ENCODE data around the gene PRKCZ.

Gene PRKCZ

DNA sequence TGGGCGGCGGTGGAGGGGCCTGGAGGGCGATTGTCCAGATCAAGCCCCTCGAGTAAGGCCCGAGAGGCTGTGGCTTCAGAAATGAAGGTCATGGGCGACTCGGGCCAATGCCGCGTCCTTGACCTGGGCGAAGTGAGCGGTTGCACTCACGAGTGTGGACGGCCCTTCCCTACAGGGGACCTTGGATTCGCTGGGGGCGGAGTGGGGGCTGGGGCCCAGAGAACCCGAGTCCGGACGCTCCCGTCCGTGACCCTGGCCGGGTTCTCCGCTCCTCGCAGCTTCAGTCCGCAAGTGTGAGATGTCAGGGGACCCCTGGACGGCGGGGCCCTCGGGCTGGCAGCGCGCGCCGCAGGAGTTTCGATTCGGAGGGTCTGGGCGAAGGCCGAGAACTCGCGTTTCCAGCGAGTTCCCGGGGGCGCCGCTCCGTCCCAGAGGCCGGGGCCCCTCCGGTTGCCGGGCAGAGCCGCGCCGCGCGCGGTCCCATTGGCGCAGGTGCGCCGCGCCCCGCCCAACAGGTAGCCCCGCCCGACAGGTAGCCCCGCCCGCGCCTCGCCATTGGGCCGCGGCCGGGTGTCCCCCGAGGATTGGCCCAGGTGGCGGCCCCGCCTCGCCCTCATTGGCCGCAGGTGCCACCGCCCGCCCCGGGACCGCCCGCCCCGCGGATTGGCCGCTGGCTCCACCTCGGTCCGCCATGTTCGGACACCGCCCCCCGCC is at the start of gene PRKCZ:
TSS of gene PRKCZ (plus strand) at position 694 of the 714 bp plus-strand sequence. CDS start 220 bp downstream, outside the sequence.
- no peak for DNase-seq (ENCODE audit: low spot score)

GRCh38 chr1:2000432-2000831 is 49.8 kb upstream of the PRKCZ start:
- no peak for DNase-seq (ENCODE audit: low spot score)

GRCh38 chr1:2000850-2001249 is 49.4 kb upstream of the PRKCZ start:
- no peak for DNase-seq (ENCODE audit: low spot score)

GRCh38 chr1:2001773-2002411 is 48.3 kb upstream of the PRKCZ start:
- DNase-seq (ENCODE audit: low spot score) = no peak

DNA sequence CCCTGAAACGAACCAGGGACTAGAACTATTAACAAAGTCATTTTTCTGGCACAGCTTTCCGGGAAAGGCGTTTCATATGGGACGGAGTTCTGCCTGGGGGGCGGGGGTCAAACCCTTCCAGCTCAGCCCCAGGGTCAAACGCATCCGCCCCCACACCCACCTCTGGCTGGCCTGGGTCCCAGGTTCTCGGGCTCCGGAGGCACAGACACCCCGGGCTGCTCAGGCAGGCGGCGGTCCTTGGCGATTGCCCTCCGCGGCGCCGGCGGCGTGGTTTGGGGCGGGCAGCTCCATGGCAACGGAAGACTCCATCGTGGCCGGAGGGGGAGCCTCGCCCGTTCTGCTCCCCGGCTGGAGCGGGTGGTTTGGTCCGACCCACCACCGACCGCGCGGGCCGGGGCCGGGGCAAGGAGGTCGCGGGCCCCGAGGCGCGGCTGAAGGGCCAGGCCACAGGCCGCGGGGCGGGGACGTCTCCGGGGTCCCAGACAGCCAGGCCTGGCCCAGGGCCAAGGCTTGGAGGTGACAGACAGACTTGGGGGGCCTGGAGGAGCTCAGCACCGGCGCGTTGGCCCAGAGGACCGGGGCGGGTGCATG is 46.6 kb upstream of the PRKCZ start, which contains the start of gene CFAP74:
TSS of gene CFAP74 (minus strand) at position 246 of the 591 bp plus-strand sequence. CDS start 12,830 bp downstream, outside the sequence.
- no peak for DNase-seq (ENCODE audit: low spot score)

DNA sequence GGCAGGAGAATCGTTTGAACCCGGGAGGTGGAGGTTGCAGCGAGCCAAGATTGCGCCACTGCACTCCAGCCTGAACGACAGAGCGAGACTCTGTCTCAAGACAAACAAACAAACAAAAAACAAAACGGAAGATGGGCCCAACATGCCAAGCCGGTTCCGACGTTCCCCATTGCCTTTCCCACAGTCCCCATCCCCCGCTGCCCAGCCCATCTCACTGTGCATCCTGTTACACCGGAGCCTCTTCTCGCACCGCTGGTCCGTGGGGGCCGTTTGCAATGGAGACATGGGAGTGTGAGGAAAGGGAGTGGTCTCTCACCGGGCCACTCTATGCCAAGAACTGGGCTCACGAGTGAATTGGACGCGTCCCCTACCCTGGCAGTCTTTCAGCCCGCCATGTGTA is 45.4 kb upstream of the PRKCZ start:
- no peak for DNase-seq (ENCODE audit: low spot score)

DNA sequence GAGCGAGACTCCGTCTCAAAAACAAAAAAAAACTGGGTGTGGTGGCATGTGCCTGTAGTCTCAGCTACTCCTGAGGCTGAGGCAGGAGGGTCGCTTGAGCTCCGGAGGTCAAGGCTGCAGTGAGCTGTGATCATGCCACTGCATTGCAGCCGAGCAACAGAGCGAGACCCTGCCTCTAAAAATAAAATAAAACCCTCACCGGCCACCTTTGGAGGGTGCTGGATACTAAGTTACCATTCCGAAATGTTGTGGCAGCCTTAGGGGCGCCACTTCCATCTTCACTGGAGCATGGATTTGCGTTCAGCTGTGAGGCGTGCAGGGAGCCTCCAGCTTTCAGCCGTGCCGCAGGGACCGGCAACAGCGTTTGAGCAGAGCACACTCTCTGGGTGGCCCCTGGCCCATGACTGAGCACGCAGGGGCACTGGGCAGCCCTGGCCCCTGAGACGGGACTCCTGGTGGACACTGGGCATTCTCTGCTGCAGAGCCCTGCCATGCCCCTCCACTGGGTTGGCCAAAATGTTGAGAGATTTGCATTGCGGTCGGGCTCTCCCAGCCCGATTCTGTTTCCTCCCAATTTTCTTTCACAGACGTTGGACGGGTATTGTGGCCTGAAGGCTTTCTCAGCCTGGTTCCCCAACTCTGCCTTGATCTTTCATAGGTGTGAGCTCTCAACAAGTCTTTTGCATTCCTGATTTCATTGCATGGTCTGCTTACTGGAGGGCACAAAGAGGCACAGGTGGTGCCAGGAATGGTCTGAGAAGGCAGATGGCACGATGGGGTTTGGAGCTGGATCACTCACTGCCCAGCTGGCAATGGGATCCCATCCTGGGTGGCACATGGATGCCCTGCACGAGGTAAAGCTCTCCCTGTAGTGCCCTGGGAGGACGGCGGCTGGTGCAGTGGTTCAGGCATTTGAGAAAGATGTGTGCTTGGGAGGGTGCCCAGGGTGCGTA is 40.8 kb upstream of the PRKCZ start:
- no peak for DNase-seq (ENCODE audit: low spot score)

DNA sequence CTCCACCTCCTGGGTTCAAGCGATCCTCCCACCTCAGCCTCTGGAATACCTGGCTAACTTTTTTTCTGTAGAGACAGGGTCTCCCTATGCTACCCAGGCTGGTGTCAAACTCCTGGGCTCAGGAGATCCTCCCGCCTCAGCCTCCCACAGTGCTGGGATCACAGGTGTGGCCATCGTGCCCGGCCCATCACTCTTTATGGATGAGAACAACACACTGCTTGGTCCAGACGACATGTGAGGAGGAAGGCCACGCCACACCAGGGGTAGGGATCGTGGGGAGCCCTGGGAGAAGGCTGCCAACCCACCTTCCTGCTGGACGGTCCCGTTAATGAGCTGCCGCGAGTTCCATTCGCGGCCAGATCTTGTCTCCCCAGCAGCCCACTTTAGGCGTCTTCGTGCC is 36.0 kb upstream of the PRKCZ start:
- DNase-seq (ENCODE audit: low spot score) = no peak

GRCh38 chr1:2014741-2015735 is 35.2 kb upstream of the PRKCZ start:
- no peak for DNase-seq (ENCODE audit: low spot score)

DNA sequence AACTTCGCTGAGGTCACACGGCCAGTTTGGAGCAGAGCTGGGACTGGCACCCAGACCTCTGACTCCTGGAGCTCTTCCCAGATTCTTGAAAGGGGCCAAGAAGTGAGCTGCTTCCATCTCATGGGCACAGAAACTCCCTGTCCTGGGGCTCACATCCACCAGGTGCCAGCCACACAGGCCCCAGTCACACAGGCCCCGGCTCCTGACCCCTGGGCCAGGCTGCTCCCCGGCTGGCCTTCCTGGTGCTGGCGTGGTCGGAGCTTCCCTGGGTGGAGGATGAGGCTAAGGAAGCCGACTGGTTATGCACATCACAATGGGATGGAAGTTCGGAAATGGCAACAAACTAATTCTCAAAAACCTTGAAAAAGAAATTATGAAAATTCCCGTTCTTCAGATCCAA is 34.1 kb upstream of the PRKCZ start:
- no peak for DNase-seq (ENCODE audit: low spot score)

DNA sequence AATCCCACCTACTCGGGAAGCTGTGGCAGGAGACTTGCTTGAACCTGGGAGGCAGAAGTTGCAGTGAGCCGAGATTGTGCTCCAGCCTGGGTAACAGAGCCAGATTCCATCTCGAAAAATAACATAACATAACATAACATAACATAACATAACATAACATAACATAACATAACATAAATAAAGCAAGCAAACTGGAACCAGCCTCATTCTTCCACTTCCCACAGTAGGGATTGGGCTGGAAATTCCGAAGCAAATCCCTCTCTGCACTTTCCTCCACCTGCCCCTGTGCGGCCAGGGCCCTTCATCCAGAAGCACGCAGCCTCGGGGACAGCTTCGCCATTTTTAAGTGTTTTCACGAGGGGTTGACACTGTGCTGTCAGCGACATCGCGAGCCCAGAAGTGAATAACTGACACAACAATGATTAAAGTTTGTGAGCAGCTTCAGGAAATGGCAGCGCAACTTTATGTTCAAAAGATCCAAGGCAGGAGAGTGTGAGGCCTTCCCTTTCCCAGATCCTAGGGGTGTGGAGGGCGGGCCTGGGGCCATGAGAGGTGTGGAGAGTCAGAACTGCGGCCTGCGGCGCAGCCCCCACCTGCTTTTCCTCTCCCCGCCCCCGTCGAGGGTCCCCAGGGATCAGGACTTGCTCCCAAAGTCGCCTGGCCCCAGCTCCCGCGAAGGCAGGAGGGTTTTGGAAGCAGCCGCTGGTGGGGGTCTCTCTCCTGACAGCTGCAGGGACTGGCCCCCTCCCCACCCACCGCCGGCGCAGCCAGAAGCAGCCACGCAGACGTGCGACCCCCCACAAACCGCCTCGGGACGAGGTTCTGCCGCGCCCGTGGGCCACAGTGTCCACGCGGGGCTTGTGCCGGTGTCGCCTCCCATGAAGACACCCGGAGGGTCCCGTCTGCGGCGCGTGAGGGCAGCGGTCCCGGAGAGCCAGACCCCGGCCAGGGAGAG is 31.7 kb upstream of the PRKCZ start:
- no peak for DNase-seq (ENCODE audit: low spot score)

DNA sequence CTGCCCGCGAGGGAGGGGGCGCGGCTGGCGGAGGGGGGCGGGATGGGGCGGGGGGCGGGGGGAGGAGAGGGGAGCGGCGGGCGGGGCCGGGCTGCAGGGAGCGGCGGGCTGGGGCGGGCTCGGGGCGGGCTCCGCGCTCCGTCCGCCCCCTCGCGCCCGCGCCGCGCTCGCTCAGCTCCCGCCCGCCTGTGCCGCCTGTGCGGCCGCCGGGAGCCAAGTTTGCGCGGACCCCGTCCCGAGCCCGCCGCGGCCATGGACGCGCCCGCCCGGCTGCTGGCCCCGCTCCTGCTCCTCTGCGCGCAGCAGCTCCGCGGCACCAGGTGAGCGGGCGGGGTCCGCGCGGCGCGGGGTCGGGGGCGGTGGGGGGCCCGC is 31.1 kb upstream of the PRKCZ start, which contains the start of gene GABRD:
TSS of gene GABRD (plus strand) at position 174 of the 372 bp plus-strand sequence. CDS start at position 253, 79 bp downstream.
- DNase-seq (ENCODE audit: low spot score) = no peak

- DNase-seq (ENCODE audit: low spot score) = no peak
These were observed 30.5 kb upstream of the PRKCZ start for GRCh38 chr1:2019571-2020309.

GRCh38 chr1:2020310-2020655 is 29.9 kb upstream of the PRKCZ start:
- no peak for DNase-seq (ENCODE audit: low spot score)

DNA sequence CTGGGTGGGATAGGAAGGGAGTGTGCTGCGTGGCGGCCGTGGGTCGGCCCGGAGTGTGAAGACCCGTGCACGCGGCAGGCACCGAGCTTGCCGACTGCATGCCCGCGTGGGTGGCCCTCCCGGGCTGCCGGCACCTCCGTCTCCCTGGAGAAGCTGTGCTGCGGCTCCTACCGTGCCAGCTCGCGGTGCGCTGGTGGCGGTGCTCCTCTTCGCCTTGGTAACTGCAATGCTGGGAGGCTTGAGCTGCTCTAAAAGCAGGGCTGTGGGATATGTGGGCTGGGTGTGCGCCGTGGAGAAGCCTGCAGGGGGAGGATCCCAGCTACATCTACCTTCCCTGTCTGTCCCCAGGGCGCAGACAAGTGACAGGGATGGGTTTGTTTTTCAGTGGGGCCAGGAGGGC is 28.7 kb upstream of the PRKCZ start:
- DNase-seq (ENCODE audit: low spot score) = no peak

DNA sequence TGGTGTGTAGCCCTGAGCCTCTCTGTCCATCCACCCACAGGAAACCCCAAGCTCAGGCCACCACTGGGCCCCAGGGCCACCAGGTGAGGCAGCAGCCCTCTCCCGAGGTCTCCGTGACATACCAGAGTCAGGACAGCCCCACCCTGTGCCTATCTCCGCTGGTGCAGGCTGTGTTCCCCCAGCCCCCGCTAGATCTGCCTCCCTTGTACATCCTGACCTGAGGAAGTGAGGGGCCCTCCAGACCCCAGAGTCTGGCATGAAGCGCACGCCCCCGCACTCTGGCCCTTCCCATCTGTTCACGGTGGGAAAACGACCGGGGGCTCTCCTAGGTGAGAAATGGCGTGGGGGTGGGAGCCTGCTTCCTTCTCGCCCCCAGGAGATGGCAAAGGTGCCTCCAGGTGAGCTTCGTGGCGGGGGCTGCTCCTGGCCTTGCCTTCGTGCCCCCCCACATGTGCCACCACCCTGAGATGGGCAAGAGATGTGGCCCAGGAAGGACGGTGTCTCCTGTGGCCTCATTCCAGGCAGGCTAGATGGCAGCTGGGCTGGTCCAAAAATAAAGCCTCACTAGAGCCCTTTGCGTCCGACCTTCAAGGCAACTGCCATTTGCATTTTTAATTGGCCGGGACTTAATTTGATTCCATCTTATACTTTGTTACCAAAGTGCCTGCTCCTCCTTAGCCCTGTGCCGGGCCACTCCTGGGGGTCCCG is 28.0 kb upstream of the PRKCZ start:
- DNase-seq (ENCODE audit: low spot score) = no peak

DNA sequence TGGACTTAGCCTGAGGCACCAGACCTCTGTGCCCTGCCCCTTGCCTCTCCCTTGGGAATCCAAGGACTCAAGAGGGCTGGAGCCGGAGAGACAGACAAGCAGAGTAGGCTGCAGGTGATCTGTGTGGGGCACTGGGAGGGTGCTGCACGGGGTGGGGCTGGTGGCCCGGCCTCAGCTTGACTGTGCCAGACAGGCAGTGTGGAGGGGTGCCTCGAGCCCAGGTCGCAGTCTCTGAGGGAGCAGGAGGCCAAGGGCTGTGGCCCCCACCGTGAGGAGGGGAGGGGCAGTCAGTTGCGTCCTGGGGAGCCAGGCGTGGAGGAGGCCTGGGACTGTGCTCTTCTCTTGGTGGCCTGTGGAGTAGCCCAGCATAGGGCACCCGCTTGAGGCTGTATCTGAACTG is 27.0 kb upstream of the PRKCZ start:
- DNase-seq (ENCODE audit: low spot score) = no peak

- no peak for DNase-seq (ENCODE audit: low spot score)
These were observed 25.8 kb upstream of the PRKCZ start for GRCh38 chr1:2024451-2024850.

Data from pons (tissue), 1 donor.